PC-3 (cell line): Measurements from ENCODE around the gene CCDC169. TPM values are rescaled to one million over a fixed set of nuclear protein-coding genes. Genes with fewer than 3 reads are reported as not detected.
A peak's percentile ranks its signal among the peaks of the same experiment; 100 is the strongest.

ENCODE experiments used
- ATAC-seq: fragments of 200-7000 bp; cut with Tn5 transposase; 2 replicates; pipeline ENCODE4 v1.9.1; 2020; ENCODE audit warnings: mild to moderate bottlenecking, moderate library complexity
- BruUV-seq: library from RNA; stranded (reverse); fragments of 400-500 nt; replicated peaks from 2 replicates; lab custom pipeline; 2021; lab: Mats Ljungman, UMichigan
- CTCF ChIA-PET: fragments of 300-600 bp; sonication (Branson Sonifier 250); formaldehyde crosslinking; loops from one replicate; lab custom pipeline; 2022; ENCODE audit warnings: antibody characterized with exemption; lab: Charles Lee
- POLR2A ChIA-PET: fragments of 300-600 bp; sonication (Branson Sonifier 250); formaldehyde crosslinking; loops from one replicate; lab custom pipeline; 2022; ENCODE audit warnings: antibody characterized with exemption; ENCODE audit not compliant: unreplicated experiment; lab: Charles Lee
- DNase-seq: peaks from one replicate; pipeline ENCODE4 v3.0.0-alpha.2; 2015
- H2AFZ ChIP-seq: fragments of 300-600 bp; sonication (generic); 2 replicates; pipeline ENCODE4 v1.6.0; 2016; ENCODE audit warnings: antibody characterized with exemption, low read length
- H3F3A ChIP-seq: fragments of 300-600 bp; sonication (generic); one replicate; pipeline ENCODE4 v1.6.0; 2017; ENCODE audit warnings: antibody characterized with exemption, low read length, control low read depth, mild to moderate bottlenecking; ENCODE audit not compliant: unreplicated experiment
- H3K27ac ChIP-seq: fragments of 300-600 bp; sonication (generic); 2 replicates; pipeline ENCODE4 v1.5.1; 2016; ENCODE audit warnings: mild to moderate bottlenecking, low read length
- H3K27me3 ChIP-seq: fragments of 300-600 bp; sonication (generic); 2 replicates; pipeline ENCODE4 v1.6.1; 2016; ENCODE audit warnings: low read length, mixed read lengths
- H3K36me3 ChIP-seq: fragments of 300-600 bp; sonication (generic); 2 replicates; pipeline ENCODE4 v1.6.1; 2016; ENCODE audit warnings: low read depth, mixed run types, low read length, mixed read lengths
- H3K4me1 ChIP-seq: fragments of 300-600 bp; sonication (generic); 2 replicates; pipeline ENCODE4 v1.5.1; 2016; ENCODE audit warnings: low read length; ENCODE audit not compliant: insufficient read depth
- H3K4me2 ChIP-seq: fragments of 300-600 bp; sonication (generic); 2 replicates; pipeline ENCODE4 v1.6.0; 2016; ENCODE audit warnings: low read length
- H3K4me3 ChIP-seq: fragments of 300-600 bp; sonication (generic); 2 replicates; pipeline ENCODE4 v1.5.1; 2016; ENCODE audit warnings: mild to moderate bottlenecking, low read length, mixed read lengths
- H3K79me2 ChIP-seq: fragments of 300-600 bp; sonication (generic); 2 replicates; pipeline ENCODE4 v1.6.1; 2017; ENCODE audit warnings: low read length, mixed read lengths
- H3K9ac ChIP-seq: fragments of 300-600 bp; sonication (generic); 2 replicates; pipeline ENCODE4 v1.6.0; 2016; ENCODE audit warnings: mild to moderate bottlenecking, low read length
- H3K9me2 ChIP-seq: fragments of 300-600 bp; sonication (generic); replicated peaks from 2 replicates; pipeline ENCODE4 v1.6.1; 2016; ENCODE audit warnings: mixed run types, low read length, mixed read lengths
- H3K9me3 ChIP-seq: fragments of 300-600 bp; sonication (generic); 2 replicates; pipeline ENCODE4 v1.6.1; 2016; ENCODE audit warnings: low read length, mixed read lengths
- H4K20me1 ChIP-seq: fragments of 300-600 bp; sonication (generic); 2 replicates; pipeline ENCODE4 v1.6.1; 2016; ENCODE audit warnings: low read length, mixed read lengths
- CTCF ChIP-seq: fragments of 300-600 bp; sonication (generic); conservative IDR thresholded peaks from 2 replicates; pipeline ENCODE4 v1.5.1; 2017; ENCODE audit warnings: antibody characterized with exemption, low read depth, mild to moderate bottlenecking, low read length
- EZH2 ChIP-seq: fragments of 300-600 bp; sonication (generic); IDR thresholded peaks from one replicate; pipeline ENCODE4 v1.6.1; 2017; ENCODE audit warnings: antibody characterized with exemption, mild to moderate bottlenecking, low read length; ENCODE audit not compliant: unreplicated experiment
- EZH2phosphoT487 ChIP-seq: fragments of 300-600 bp; sonication (generic); IDR thresholded peaks from 2 replicates; pipeline ENCODE4 v1.6.1; 2018; ENCODE audit warnings: mild to moderate bottlenecking, antibody characterized with exemption, low read length, borderline replicate concordance
- intact Hi-C: fragments of 100-400 bp; cut with micrococcal nuclease; formaldehyde crosslinking; loops from 2 replicates; pipeline ENCODE4 v1.9.0; 2023
- total RNA-seq: library from RNA; depleted of rRNA; stranded (reverse); fragments of >200 nt; gene quantifications from 2 replicates; pipeline ENCODE4 v1.2.3, GENCODE V29; 2014

The CCDC169 gene
- total RNA-seq, 1 experiment from 2014 or later, result 0.69 TPM

DNA sequence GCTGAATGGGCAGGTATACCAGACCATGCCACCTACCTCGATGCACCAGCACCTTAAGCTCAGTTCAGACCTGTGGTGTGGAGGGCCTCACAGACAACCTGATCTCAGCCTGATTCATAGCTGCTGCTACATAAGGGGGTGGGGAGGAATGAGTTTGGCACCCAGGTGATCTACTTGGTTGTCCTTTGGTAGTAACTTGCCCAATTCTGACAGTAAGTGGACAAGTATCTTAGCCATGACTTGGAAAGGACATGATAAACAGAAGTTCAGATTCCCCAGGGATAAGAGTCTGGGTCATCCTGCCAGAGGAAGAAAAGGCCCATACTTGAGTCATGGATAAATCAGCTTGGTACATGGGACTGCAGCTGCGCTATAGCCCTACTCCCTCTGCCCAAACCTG lies 54.9 kb downstream of the CCDC169 start:
- Histone ChIP-seq H3K9ac (no peak overlapping the region), H3K9me2 (no peaks in the 10 kb centered on the region), H3K36me3 (no peaks in the 10 kb centered on the region), H2AFZ (no peak overlapping the region), H3K27me3 (no peaks in the 10 kb centered on the region), H3K9me3 (no peaks in the 10 kb centered on the region), H3K4me3 (no peak overlapping the region), H3K27ac (peak overlapping the region; percentile 26; the same call in 1 of the 2 replicates), H3F3A (no peaks in the 10 kb centered on the region), H3K4me1 (peaks cover 26% of the 10 kb centered on the region), H3K79me2 (no peaks in the 10 kb centered on the region), H4K20me1 (no peaks in the 10 kb centered on the region), H3K4me2 (0 out of 2 replicates have a peak overlapping the region, but pooled peaks have one; percentile 22)
- ATAC-seq (no peak), DNase-seq (peak; percentile 60)
- intact Hi-C loops, result no loop called here
- ChIA-PET POLR2A (no interaction called here), CTCF (no interaction called here)
- TF ChIP-seq EZH2, result no peak
- no peak for TF ChIP-seq EZH2phosphoT487
- no peak for TF ChIP-seq CTCF
- no TSS peak for BruUV-seq

DNA sequence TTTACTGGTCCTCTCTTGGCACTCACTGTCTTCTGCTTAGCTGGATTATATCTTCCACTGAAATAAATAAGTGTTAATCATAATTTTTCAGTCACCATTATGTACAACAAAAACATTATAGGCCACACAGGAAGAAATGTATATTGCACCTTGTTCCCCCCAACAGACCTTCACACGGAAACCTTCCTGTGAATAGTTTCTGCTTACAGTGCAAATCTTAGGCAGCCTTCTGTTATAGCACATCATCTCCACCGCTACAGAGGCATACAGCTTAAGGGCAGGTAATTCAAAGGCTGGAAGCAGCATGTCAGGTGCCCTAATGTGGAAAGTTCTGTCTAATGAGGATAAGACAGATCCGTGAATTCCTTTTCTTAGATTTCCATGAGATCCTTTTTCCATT lies 66.4 kb downstream of the CCDC169 start:
- Histone ChIP-seq H2AFZ (no peak overlapping the region), H3K27ac (no peak overlapping the region), H3K9me3 (no peaks in the 10 kb centered on the region), H3K36me3 (no peaks in the 10 kb centered on the region), H4K20me1 (no peaks in the 10 kb centered on the region), H3F3A (no peaks in the 10 kb centered on the region), H3K27me3 (no peaks in the 10 kb centered on the region), H3K9me2 (no peaks in the 10 kb centered on the region), H3K4me3 (no peak overlapping the region), H3K4me1 (no peaks in the 10 kb centered on the region), H3K4me2 (no peak overlapping the region), H3K79me2 (no peaks in the 10 kb centered on the region), H3K9ac (no peak overlapping the region)
- ATAC-seq (no peak), DNase-seq (no peak)
- CTCF ChIA-PET, result no interaction called here
- no TSS peak for BruUV-seq
- intact Hi-C loops, result no loop called here
- POLR2A ChIA-PET, result no interaction called here
- no peak for TF ChIP-seq CTCF
- TF ChIP-seq EZH2phosphoT487, result no peak
- no peak for TF ChIP-seq EZH2

DNA sequence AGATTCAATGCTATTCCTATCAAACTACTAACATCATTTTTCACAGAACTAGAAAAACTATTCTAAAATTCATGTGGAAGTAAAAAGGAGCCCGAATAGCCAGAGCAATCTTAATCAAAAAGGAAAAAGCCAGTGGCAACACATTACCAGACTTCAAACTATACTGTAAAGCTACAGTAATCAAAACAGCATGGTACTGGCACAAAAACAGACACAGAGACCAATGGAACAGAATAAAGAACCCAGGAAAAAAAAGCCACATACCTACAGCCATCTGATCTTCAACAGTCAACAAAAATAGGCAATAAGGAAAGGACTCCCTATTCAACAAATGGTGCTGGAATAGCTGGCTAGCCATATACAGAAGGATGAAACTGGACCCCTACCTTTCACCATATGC lies 72.9 kb downstream of the CCDC169 start:
- Histone ChIP-seq H3K27ac (no peak overlapping the region), H3K9me3 (no peaks in the 10 kb centered on the region), H3K4me1 (no peaks in the 10 kb centered on the region), H3K79me2 (no peaks in the 10 kb centered on the region), H3K4me3 (no peak overlapping the region), H3F3A (no peaks in the 10 kb centered on the region), H2AFZ (no peak overlapping the region), H3K9ac (no peak overlapping the region), H3K27me3 (no peaks in the 10 kb centered on the region), H3K36me3 (no peaks in the 10 kb centered on the region), H3K9me2 (no peaks in the 10 kb centered on the region), H3K4me2 (no peak overlapping the region), H4K20me1 (no peaks in the 10 kb centered on the region)
- BruUV-seq, result no TSS peak
- CTCF ChIA-PET, result no interaction called here
- no peak for TF ChIP-seq EZH2phosphoT487
- no peak for TF ChIP-seq CTCF
- no peak for TF ChIP-seq EZH2
- no peak for ATAC-seq
- no peak for DNase-seq
- intact Hi-C loops, result no loop called here
- POLR2A ChIA-PET, result no interaction called here
